KOPT-K1 (cell line): ENCODE measurements around the gene PRAC2.

Source experiments
- H3K27ac ChIP-seq: fragments of 200-600 bp; sonication (generic); 2 replicates; pipeline ENCODE4 v1.5.1; 2016; ENCODE audit warnings: antibody characterized with exemption, mild to moderate bottlenecking, low read depth, low read length; ENCODE audit not compliant: poor library complexity, severe bottlenecking
- H3K36me3 ChIP-seq: fragments of 200-600 bp; sonication (generic); 2 replicates; pipeline ENCODE4 v1.5.1; 2017; ENCODE audit warnings: antibody characterized with exemption, mild to moderate bottlenecking, low read length, moderate library complexity; ENCODE audit not compliant: insufficient read depth
- H3K9me3 ChIP-seq: fragments of 200-600 bp; sonication (generic); 2 replicates; pipeline ENCODE4 v1.5.1; 2017; ENCODE audit warnings: antibody characterized with exemption, low read length, mild to moderate bottlenecking; ENCODE audit not compliant: insufficient read depth, poor library complexity, severe bottlenecking

The PRAC2 gene

GRCh38 chr17:48717367-48718226, 5.4 kb upstream of the PRAC2 start:
- Histone ChIP-seq H3K9me3 (no peaks in the 10 kb centered on the region), H3K27ac (no peak overlapping the region), H3K36me3 (no peaks in the 10 kb centered on the region)

- Histone ChIP-seq H3K36me3 (no peaks in the 10 kb centered on the region), H3K9me3 (no peaks in the 10 kb centered on the region), H3K27ac (no peak overlapping the region)
Measured at GRCh38 chr17:48718227-48718760, 4.7 kb upstream of the PRAC2 start.

GRCh38 chr17:48718761-48719641, 4.0 kb upstream of the PRAC2 start:
- no peaks in the 10 kb centered on the region for H3K9me3 ChIP-seq
- no peaks in the 10 kb centered on the region for H3K36me3 ChIP-seq
- H3K27ac ChIP-seq, result no peak overlapping the region

- no peaks in the 10 kb centered on the region for H3K9me3 ChIP-seq
- H3K27ac ChIP-seq, result no peak overlapping the region
- no peaks in the 10 kb centered on the region for H3K36me3 ChIP-seq
Measured at GRCh38 chr17:48719642-48720265, 3.2 kb upstream of the PRAC2 start.

- H3K27ac ChIP-seq, result no peak overlapping the region
- no peaks in the 10 kb centered on the region for H3K36me3 ChIP-seq
- no peaks in the 10 kb centered on the region for H3K9me3 ChIP-seq
Measured at GRCh38 chr17:48720266-48721008, 2.5 kb upstream of the PRAC2 start.

GRCh38 chr17:48721009-48721402, 2.0 kb upstream of the PRAC2 start:
- Histone ChIP-seq H3K36me3 (no peaks in the 10 kb centered on the region), H3K27ac (no peak overlapping the region), H3K9me3 (no peaks in the 10 kb centered on the region)

GRCh38 chr17:48722201-48722907, 631 bp upstream of the PRAC2 start, which contains the start of gene PRAC1:
TSS of gene PRAC1 (minus strand) at chr17:48722518. CDS start at chr17:48722392, 126 bp downstream.
- H3K9me3 ChIP-seq, result no peaks in the 10 kb centered on the region
- no peaks in the 10 kb centered on the region for H3K36me3 ChIP-seq
- H3K27ac ChIP-seq, result no peak within 1 kb of the TSS

GRCh38 chr17:48723423-48724250, 652 bp downstream of the PRAC2 start:
- Histone ChIP-seq H3K36me3 (no peaks in the 10 kb centered on the region), H3K27ac (no peak overlapping the region), H3K9me3 (no peaks in the 10 kb centered on the region)

- Histone ChIP-seq H3K9me3 (no peaks in the 10 kb centered on the region), H3K36me3 (no peaks in the 10 kb centered on the region), H3K27ac (no peak overlapping the region)
Measured at GRCh38 chr17:48724251-48725003, 1.4 kb downstream of the PRAC2 start.

GRCh38 chr17:48725004-48725287, 2.0 kb downstream of the PRAC2 start:
- H3K27ac ChIP-seq, result no peak overlapping the region

GRCh38 chr17:48725288-48726064, 2.5 kb downstream of the PRAC2 start:
- H3K9me3 ChIP-seq, result no peaks in the 10 kb centered on the region
- no peak overlapping the region for H3K27ac ChIP-seq
- H3K36me3 ChIP-seq, result no peaks in the 10 kb centered on the region

More at GRCh38 chr17:48725004-48725287, 2.0 kb downstream of the PRAC2 start:
- H3K9me3 ChIP-seq, result no peaks in the 10 kb centered on the region
- H3K36me3 ChIP-seq, result no peaks in the 10 kb centered on the region
